GM12873 (cell line): Measurements from ENCODE around the gene NMNAT3.

Experiments
- TF ChIP-seq, protein P1 (sequence below): IDR thresholded peaks from 2 replicates; pipeline ENCODE4 v1.5.1; 2012; ENCODE audit warnings: low read depth, mild to moderate bottlenecking, moderate library complexity, low read length, control low read depth; ENCODE audit not compliant: insufficient read depth; ENCODE audit errors: missing control alignments

Gene NMNAT3

DNA sequence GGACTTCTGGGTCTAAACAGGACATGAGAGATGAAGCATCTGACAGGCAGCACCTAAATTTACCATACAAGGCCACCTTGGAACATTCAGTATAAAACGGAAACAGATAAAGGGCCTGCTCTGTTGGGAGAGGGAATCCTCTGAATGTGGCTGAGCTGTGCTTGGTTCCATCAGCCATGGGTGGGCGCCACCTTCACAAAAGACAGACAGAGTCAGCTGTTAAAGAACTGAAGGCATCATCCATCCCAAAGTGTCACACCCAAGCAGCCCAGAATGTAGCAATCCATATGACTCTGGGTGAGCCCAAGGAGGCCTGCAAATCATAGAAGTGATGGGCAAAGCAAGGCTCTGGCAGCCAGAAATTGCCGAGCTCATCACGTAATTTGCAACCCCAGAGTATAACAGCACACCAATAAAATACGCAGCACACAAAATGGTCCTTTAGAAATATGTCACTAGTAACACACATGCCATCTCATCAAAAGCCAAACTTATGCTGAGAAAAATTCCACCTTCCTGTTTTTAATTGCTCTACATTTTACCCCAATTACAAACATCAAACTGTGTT, 113.4 kb downstream of the NMNAT3 start:
- TF ChIP-seq, protein P1, sequence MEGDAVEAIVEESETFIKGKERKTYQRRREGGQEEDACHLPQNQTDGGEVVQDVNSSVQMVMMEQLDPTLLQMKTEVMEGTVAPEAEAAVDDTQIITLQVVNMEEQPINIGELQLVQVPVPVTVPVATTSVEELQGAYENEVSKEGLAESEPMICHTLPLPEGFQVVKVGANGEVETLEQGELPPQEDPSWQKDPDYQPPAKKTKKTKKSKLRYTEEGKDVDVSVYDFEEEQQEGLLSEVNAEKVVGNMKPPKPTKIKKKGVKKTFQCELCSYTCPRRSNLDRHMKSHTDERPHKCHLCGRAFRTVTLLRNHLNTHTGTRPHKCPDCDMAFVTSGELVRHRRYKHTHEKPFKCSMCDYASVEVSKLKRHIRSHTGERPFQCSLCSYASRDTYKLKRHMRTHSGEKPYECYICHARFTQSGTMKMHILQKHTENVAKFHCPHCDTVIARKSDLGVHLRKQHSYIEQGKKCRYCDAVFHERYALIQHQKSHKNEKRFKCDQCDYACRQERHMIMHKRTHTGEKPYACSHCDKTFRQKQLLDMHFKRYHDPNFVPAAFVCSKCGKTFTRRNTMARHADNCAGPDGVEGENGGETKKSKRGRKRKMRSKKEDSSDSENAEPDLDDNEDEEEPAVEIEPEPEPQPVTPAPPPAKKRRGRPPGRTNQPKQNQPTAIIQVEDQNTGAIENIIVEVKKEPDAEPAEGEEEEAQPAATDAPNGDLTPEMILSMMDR, result peak; percentile 37

DNA sequence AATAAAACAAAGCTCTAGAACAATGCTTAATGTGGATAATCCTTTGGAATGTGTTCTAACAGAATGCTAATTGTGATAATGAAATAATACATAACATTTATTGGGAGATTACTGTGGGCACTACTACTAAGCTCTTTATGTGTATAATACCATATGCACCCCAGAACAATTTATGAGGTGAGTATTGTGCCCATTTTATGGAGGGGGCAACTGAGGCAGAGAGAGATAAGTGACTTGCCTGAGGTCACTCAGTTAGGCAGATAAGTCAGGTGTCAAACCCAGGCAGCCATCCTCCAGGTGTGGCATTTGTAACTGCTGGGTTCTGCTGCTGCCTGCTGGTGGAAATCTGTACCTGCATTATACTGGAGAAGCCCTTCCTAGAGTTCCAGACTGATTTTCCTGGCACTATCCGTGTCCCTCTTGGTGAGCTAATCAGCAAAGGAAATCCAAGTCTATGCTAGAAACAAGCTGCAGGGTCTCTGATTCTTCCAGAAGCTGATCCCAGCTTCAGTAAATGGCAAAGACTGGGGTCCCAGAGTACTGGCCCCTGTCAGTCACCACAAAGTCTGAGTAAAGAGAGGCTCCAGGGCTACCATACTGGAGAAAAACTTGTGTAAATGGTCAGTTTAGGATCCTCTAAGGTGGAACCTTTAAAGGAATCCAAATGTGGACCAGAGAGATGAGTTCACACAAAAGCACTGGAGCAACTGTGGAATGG, 115.7 kb downstream of the NMNAT3 start:
- TF ChIP-seq, protein P1, result peak; percentile 76

DNA sequence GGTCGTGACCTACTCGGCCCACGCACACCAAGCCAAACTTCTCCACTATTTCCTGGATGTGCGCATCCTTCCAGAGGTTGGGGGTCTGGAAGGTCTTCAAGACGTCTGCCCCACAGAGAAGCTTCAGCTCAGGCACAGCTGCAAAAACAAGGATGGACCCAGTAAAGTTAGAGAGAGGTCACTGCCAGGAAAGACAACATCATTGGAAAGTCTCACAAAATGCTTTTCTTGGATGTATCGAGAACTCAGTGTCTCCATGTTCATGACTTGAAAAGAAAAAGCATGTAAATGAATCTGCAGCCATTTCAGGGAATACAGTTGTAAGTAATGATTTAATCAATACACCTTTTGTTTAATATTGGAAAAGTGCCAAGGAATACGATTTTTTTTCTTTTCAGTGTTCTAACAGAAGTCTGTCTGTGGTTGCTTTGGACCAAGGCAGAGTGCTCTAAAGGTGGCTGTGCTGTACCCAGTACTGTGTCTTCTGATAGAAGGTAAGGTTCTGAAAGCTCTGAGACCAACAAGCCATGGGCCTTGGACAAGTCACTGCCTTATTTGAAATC, 116.4 kb downstream of the NMNAT3 start:
- TF ChIP-seq, protein P1, result no peak

DNA sequence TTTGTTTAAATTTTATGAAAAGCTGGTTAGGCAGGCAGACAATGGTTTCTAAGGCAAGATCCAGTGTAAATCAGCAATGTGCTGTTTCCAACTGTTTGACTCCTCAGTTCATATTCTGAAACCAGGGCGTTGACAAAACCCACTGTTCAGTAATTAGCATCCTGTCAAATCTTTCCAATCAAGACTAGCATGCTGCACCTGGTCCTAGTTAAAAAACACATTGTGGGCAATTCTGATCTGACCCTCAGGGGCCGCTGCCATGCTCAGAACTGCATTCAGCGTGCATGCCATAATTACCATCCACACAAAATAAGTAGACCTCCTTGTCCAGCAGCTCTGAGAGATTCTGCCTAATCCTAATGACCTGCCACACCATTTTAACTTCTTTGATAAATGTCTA, 117.4 kb downstream of the NMNAT3 start:
- TF ChIP-seq, protein P1, result no peak

DNA sequence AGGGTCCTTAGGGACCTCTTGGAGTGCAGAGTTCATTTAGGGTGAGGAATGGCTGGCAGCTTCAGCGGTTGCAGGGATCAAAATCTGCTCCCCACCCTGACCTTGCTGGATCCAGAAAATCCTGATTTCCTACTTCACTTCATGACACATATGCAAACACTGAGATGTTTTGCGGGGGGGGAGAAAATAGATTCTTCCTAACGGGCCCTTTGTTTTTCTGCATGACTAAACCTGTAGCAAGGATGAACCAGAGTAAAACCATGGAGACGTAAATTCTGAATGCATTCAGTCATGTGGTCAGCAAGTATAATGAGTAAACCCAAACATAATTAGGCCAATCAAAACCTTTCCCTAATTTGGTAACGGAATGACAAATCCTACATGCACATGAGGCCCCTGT, 118.2 kb downstream of the NMNAT3 start:
- TF ChIP-seq, protein P1, result no peak

DNA sequence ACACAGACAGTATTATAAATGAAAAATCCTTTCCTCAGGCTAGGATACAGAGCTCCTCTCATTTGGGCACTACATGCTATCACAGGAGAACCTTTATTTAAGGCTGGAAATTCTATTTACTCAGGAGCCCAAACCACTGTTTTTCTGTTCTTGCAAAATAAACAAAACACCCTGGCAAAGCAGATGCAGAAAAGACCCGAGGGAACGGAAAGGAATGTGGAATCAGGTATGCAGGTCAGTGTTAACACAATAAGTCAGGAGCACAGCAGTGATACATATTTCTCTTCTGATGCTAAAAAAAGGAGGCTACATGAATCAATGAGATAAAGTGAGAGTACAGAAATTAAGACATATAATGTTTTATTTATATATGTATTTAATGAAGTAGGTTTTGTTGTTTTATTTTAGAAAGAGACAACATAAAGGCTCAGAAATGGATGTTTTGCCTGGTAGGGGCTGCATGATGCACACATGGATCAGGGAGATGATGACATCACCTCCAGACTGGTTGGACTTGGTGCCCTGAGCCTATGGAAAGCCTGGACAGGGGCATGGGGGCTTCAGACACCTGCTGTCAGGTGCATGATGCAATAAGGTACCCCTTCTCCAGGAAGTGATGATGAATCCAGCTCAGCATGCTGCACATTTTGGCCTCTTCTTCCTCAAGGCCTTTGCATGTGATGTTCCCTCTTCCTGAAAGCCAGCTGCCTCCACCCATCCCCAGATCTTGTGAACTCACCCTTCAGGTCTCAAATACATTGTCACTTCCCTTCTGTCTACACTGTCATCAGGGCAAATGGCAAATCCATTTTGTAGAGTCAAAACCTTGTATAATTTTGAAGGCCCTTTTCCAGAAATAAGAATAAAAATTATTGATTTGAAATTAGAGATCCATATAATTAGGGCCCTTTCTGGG, 119.2 kb downstream of the NMNAT3 start:
- TF ChIP-seq, protein P1, result no peak

DNA sequence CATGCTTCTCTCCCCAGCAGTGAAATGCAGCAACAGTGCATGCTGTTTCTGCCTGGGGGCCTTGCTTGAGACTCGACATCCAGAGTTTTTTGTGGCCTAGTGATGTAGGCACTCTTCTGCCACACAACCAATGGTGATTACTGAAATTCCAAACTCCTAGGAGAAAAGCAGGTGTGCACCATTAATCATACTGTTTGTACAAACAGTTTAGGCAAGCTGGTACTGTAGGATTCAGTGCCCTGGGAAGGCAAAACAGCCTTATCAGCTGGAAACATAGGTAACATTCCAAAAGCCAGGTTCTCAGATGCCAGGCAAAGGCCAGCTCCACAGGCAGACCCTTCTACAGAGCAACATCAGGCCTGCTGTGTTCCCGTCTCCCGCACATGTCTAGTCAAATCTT, 120.7 kb downstream of the NMNAT3 start:
- TF ChIP-seq, protein P1, result no peak
